H9 (cell line): Measurements from ENCODE around the gene SHBG. TPM values are rescaled to one million over a fixed set of nuclear protein-coding genes. Genes with fewer than 3 reads are reported as not detected.

ENCODE experiments used
- DNase-seq: peaks from one replicate; pipeline ENCODE4 v3.0.0-alpha.2; 2017
- H2AFZ ChIP-seq: one replicate; pipeline ENCODE4 v1.6.1; 2013; ENCODE audit warnings: mild to moderate bottlenecking, low read length, control low read depth, moderate library complexity
- H2AK5ac ChIP-seq: 2 replicates; pipeline ENCODE4 v1.6.1; 2013; ENCODE audit warnings: low read length, control low read depth, mixed read lengths; ENCODE audit not compliant: insufficient read length
- H2BK120ac ChIP-seq: one replicate; pipeline ENCODE4 v1.6.1; 2013; ENCODE audit warnings: low read depth, mild to moderate bottlenecking, low read length, control low read depth, inconsistent platforms; ENCODE audit not compliant: poor library complexity, severe bottlenecking
- H2BK12ac ChIP-seq: 2 replicates; pipeline ENCODE4 v1.6.1; 2013; ENCODE audit warnings: low read length, control low read depth, mixed read lengths, low read depth; ENCODE audit not compliant: insufficient read length
- H2BK15ac ChIP-seq: 2 replicates; pipeline ENCODE4 v1.6.1; 2013; ENCODE audit warnings: low read depth, low read length, control low read depth
- H2BK20ac ChIP-seq: one replicate; pipeline ENCODE4 v1.6.1; 2013; ENCODE audit warnings: low read depth, mild to moderate bottlenecking, low read length, control low read depth, inconsistent platforms; ENCODE audit not compliant: poor library complexity, severe bottlenecking
- H2BK5ac ChIP-seq: 2 replicates; pipeline ENCODE4 v1.6.1; 2013; ENCODE audit warnings: low read length, control low read depth, mixed read lengths; ENCODE audit not compliant: insufficient read length
- H3K14ac ChIP-seq: 2 replicates; pipeline ENCODE4 v1.6.1; 2013; ENCODE audit warnings: low read length, control low read depth; ENCODE audit not compliant: insufficient read depth
- H3K18ac ChIP-seq: 2 replicates; pipeline ENCODE4 v1.6.1; 2013; ENCODE audit warnings: low read depth, mild to moderate bottlenecking, mixed read lengths, low read length, control low read depth; ENCODE audit not compliant: insufficient read length
- H3K23ac ChIP-seq: 2 replicates; pipeline ENCODE4 v1.6.1; 2013; ENCODE audit warnings: low read length, control low read depth, mixed read lengths, low read depth; ENCODE audit not compliant: insufficient read length
- H3K23me2 ChIP-seq: 2 replicates; pipeline ENCODE4 v1.6.1; 2013; ENCODE audit warnings: low read depth, mild to moderate bottlenecking, mixed read lengths, low read length, control low read depth; ENCODE audit not compliant: insufficient read length, poor library complexity, severe bottlenecking
- H3K27ac ChIP-seq: 2 replicates; pipeline ENCODE4 v1.5.1; 2013; ENCODE audit warnings: low read length, control low read depth, mixed read lengths, low read depth; ENCODE audit not compliant: insufficient read length
- H3K27me3 ChIP-seq: 2 replicates; pipeline ENCODE4 v1.6.1; 2013; ENCODE audit warnings: low read length, control low read depth, inconsistent platforms; ENCODE audit not compliant: insufficient read depth
- H3K4ac ChIP-seq: 2 replicates; pipeline ENCODE4 v1.6.1; 2013; ENCODE audit warnings: low read depth, mild to moderate bottlenecking, control low read depth, inconsistent platforms, low read length, moderate library complexity
- H3K4me1 ChIP-seq: 2 replicates; pipeline ENCODE4 v1.6.1; 2013; ENCODE audit warnings: low read length, control low read depth, inconsistent platforms; ENCODE audit not compliant: insufficient read depth
- H3K4me2 ChIP-seq: 2 replicates; pipeline ENCODE4 v1.6.1; 2013; ENCODE audit warnings: low read length, control low read depth, mixed read lengths; ENCODE audit not compliant: insufficient read length, insufficient read depth
- H3K56ac ChIP-seq: 2 replicates; pipeline ENCODE4 v1.6.1; 2013; ENCODE audit warnings: low read depth, mild to moderate bottlenecking, mixed read lengths, low read length, control low read depth; ENCODE audit not compliant: insufficient read length
- H3K79me1 ChIP-seq: 2 replicates; pipeline ENCODE4 v1.6.1; 2013; ENCODE audit warnings: low read depth, mild to moderate bottlenecking, moderate library complexity, low read length, control low read depth, inconsistent platforms; ENCODE audit not compliant: insufficient read depth, poor library complexity, severe bottlenecking
- H3K79me2 ChIP-seq: 2 replicates; pipeline ENCODE4 v1.6.1; 2013; ENCODE audit warnings: low read length, control low read depth, inconsistent platforms; ENCODE audit not compliant: insufficient read depth
- H3K9ac ChIP-seq: 2 replicates; pipeline ENCODE4 v1.6.1; 2013; ENCODE audit warnings: low read length, control low read depth, mixed read lengths; ENCODE audit not compliant: insufficient read length; ENCODE audit errors: extremely low read depth
- H3K9me3 ChIP-seq: one replicate; pipeline ENCODE4 v1.6.1; 2013; ENCODE audit warnings: low read depth, low read length, inconsistent platforms; ENCODE audit not compliant: control insufficient read depth
- H3T11ph ChIP-seq: one replicate; pipeline ENCODE4 v1.6.1; 2013; ENCODE audit warnings: mild to moderate bottlenecking, low read length, control low read depth, inconsistent platforms
- H4K20me1 ChIP-seq: one replicate; pipeline ENCODE4 v1.6.1; 2013; ENCODE audit not compliant: control insufficient read depth, insufficient read length, insufficient read depth
- H4K5ac ChIP-seq: 2 replicates; pipeline ENCODE4 v1.6.1; 2013; ENCODE audit warnings: low read depth, mild to moderate bottlenecking, mixed read lengths, low read length, control low read depth; ENCODE audit not compliant: insufficient read length
- H4K8ac ChIP-seq: replicated peaks from 2 replicates; pipeline ENCODE4 v1.6.1; 2013; ENCODE audit warnings: low read length, control low read depth, mixed read lengths, low read depth; ENCODE audit not compliant: insufficient read length
- H4K91ac ChIP-seq: 2 replicates; pipeline ENCODE4 v1.6.1; 2013; ENCODE audit warnings: low read depth, mild to moderate bottlenecking, moderate library complexity, mixed read lengths, low read length, control low read depth; ENCODE audit not compliant: insufficient read length
- H3K27ac Mint-ChIP-seq, 3 experiments: 2 replicates in 2 of 3; 3 replicates in 1 of 3; pipeline ENCODE4 v1.8.0; 2020 to 2021; ENCODE audit warnings: mixed read lengths in 3 of 3, mild to moderate bottlenecking in 1 of 3, moderate library complexity in 1 of 3
- H3K27me3 Mint-ChIP-seq: 2 replicates; pipeline ENCODE4 v1.8.0; 2021; ENCODE audit warnings: low read depth, mild to moderate bottlenecking, moderate library complexity, mixed read lengths
- H3K36me3 Mint-ChIP-seq, 3 experiments: 2 replicates in 2 of 3; 3 replicates in 1 of 3; pipeline ENCODE4 v1.8.0; 2020 to 2021; ENCODE audit warnings: low read depth in 3 of 3, mixed read lengths in 3 of 3; ENCODE audit not compliant: insufficient read depth in 1 of 3
- H3K4me1 Mint-ChIP-seq, 2 experiments: 2 replicates each; pipeline ENCODE4 v1.8.0; 2020; ENCODE audit warnings: mixed read lengths in 2 of 2
- H3K4me3 Mint-ChIP-seq, 2 experiments: 2 replicates in 1 of 2; 3 replicates in 1 of 2; pipeline ENCODE4 v1.8.0; 2020 to 2021; ENCODE audit warnings: mild to moderate bottlenecking in 2 of 2, mixed read lengths in 2 of 2, moderate library complexity in 1 of 2
- H3K9me3 Mint-ChIP-seq, 2 experiments: 2 replicates in 1 of 2; 3 replicates in 1 of 2; pipeline ENCODE4 v1.8.0; 2020; ENCODE audit warnings: mild to moderate bottlenecking in 2 of 2, mixed read lengths in 2 of 2, moderate library complexity in 1 of 2
- CTCF ChIP-seq: fragments of 200-600 bp; sonication (generic); conservative IDR thresholded peaks from 3 replicates; pipeline ENCODE4 v1.8.0; 2021; ENCODE audit warnings: antibody characterized with exemption, mild to moderate bottlenecking
- WGBS: extraction: QIAGEN DNeasy Blood & Tissue Kit; methylation state at CpG from one replicate; pipeline ENCODE4 v1.1.7; 2013; ENCODE audit warnings: missing lambda C conversion rate, low lambda C conversion rate, mixed read lengths; ENCODE audit not compliant: insufficient read length; ENCODE audit errors: extremely low coverage; 5-methylcytosine and 5-hydroxymethylcytosine counted together
- total RNA-seq: library from RNA; stranded (reverse); gene quantifications from 2 replicates; pipeline ENCODE4 v1.2.1, GENCODE V29; 2021

SHBG gene
- total RNA-seq, 1 experiment from 2014 or later: 1.6 TPM

GRCh38 chr17:7674934-7675333, 45.0 kb downstream of the SHBG start:
- H3K27ac Mint-ChIP-seq: no peak overlapping the region; a peak in 1 of 7 replicates
- no peak overlapping the region for H3K23ac ChIP-seq

More at GRCh38 chr17:7674934-7675333, 45.0 kb downstream of the SHBG start:
- Mint-ChIP-seq H3K4me1 (peaks cover 21 to 43% of the 10 kb centered on the region in 2 experiments), H3K9me3 (peaks cover 10% of the 10 kb centered on the region in 2 experiments), H3K36me3 (peaks cover 49 to 58% (median 58%) of the 10 kb centered on the region in 3 experiments), H3K27me3 (no peaks in the 10 kb centered on the region), H3K4me3 (peak overlapping the region in 1 of 2 experiments; percentile 4; a peak in 1 of 5 replicates)
- Histone ChIP-seq H3K56ac (no peak overlapping the region), H2BK120ac (no peak overlapping the region), H3K4me1 (peaks cover 7% of the 10 kb centered on the region; the same call in 1 of the 2 replicates), H3K14ac (no peak overlapping the region), H3K23me2 (no peaks in the 10 kb centered on the region), H2AK5ac (no peak overlapping the region), H3K79me1 (no peaks in the 10 kb centered on the region), H3K9ac (no peak overlapping the region), H4K8ac (no peak overlapping the region), H3K18ac (no peak overlapping the region), H2BK20ac (no peak overlapping the region), H3K27me3 (no peaks in the 10 kb centered on the region), H3K9me3 (peaks cover 10% of the 10 kb centered on the region), H4K20me1 (no peaks in the 10 kb centered on the region), H3T11ph (no peak overlapping the region), H3K4ac (no peak overlapping the region), H3K4me2 (no peak overlapping the region), H4K91ac (no peak overlapping the region), H3K27ac (no peak overlapping the region), H2BK5ac (no peak overlapping the region), H2BK15ac (no peak overlapping the region), H4K5ac (no peak overlapping the region), H2AFZ (no peak overlapping the region), H3K79me2 (no peaks in the 10 kb centered on the region; the same call in 1 of the 2 replicates), H2BK12ac (no peak overlapping the region)
- no peak for DNase-seq
- no peak for TF ChIP-seq CTCF
- no CpG with 5 or more reads among the region's 14 CpGs for WGBS
